Liver (tissue), 3 donors: Measurements from ENCODE around the gene RERE.

Source experiments
- ATF3 ChIP-seq: IDR thresholded peaks from 2 replicates; pipeline ENCODE4 v1.6.1; 2016; ENCODE audit warnings: antibody characterized with exemption
- CTCF ChIP-seq: fragments of 150-350 bp; IDR thresholded peaks from 2 replicates; pipeline ENCODE4 v1.5.1; 2017; ENCODE audit warnings: improper control_type of control experiment, low read depth, low read length; ENCODE audit not compliant: missing input control
- HNF4G ChIP-seq: IDR thresholded peaks from 2 replicates; pipeline ENCODE4 v1.6.1; 2016; ENCODE audit warnings: antibody characterized with exemption
- REST ChIP-seq: IDR thresholded peaks from 2 replicates; pipeline ENCODE4 v1.6.1; 2016; ENCODE audit warnings: antibody characterized with exemption, mild to moderate bottlenecking
- donor health status: healthy.
- donor health status: healthy.

GRCh38 chr1:8342325-8342724 lies 475.1 kb downstream of the RERE start:
- TF ChIP-seq CTCF, result no peak
- no peak for TF ChIP-seq REST
- no peak for TF ChIP-seq HNF4G
- TF ChIP-seq ATF3, result no peak
